NCI-H226 (cell line): ENCODE data around the gene KLHDC8B.

Experiments
- DNase-seq: peaks from one replicate; pipeline ENCODE4 v3.0.0-alpha.2; 2015

KLHDC8B gene

GRCh38 chr3:49161197-49161596, 10.2 kb upstream of the KLHDC8B start:
- DNase-seq = no peak

DNA sequence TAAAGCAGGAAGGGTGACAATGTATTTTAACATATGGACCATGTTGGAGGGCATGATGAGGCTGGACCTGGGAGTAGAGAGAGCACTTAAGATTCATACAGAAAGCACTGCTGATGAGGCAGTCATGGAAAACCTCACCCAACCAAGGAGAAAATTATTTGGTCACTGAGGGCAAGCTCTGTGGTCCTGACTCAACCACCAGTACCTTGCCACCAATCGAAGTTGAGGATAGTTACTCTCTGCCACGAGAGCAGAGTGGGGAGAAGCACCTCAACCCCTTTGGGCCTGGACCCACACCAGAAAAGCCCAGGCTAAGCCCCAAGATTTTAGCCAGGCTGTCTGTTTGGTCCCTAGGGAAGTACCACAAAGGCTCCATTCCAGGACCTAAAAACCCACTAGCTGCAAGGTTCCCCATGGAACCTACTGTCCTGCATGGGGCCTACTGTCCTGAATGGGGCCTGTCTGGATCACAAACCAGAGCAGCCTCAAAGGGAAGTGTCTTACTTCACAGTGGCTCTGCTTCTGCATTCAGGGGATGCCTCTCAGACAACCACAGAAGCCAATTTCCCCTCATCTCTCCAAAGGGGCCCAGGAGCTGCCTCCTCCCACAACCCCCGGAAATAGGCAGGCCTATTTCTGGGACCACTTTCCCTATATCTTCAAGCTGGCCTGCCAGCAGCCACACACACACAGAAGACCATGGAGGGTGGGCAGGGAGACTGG, 9.4 kb upstream of the KLHDC8B start:
- DNase-seq = no peak

DNA sequence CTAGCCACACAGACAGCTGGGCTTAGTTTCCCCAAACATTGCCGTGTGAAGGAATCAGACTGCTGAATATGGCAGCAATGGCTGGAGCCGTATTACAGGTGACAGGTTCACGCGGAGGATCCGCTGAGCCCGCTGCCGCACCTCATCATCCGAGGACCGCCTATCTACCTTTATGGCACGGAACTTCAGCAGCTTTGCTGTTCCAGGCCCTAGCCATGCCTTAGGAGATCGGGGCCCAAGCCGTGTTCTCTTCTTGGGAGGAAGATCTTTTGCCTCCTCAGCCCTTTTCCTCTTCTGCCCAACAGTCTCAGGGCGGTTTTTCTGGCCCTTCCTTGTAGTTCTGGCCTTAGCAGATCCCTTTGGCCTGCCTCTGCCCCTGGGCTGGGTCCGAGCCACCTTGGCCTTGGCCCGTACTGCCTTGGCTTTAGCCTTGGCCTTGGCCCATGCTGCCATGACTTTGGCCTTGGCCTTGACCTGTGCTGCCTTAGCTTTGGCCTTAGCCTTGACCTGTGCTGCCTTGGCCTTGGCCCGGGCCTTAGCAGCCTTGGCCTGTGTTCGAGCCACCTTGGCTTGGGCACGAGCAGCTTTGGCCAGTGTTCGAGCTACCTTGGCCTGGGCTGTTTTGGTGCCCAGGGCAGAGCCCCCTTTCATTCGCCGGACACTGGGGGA, 8.5 kb upstream of the KLHDC8B start:
- no peak for DNase-seq

GRCh38 chr3:49163609-49164008, 7.8 kb upstream of the KLHDC8B start:
- no peak for DNase-seq

DNA sequence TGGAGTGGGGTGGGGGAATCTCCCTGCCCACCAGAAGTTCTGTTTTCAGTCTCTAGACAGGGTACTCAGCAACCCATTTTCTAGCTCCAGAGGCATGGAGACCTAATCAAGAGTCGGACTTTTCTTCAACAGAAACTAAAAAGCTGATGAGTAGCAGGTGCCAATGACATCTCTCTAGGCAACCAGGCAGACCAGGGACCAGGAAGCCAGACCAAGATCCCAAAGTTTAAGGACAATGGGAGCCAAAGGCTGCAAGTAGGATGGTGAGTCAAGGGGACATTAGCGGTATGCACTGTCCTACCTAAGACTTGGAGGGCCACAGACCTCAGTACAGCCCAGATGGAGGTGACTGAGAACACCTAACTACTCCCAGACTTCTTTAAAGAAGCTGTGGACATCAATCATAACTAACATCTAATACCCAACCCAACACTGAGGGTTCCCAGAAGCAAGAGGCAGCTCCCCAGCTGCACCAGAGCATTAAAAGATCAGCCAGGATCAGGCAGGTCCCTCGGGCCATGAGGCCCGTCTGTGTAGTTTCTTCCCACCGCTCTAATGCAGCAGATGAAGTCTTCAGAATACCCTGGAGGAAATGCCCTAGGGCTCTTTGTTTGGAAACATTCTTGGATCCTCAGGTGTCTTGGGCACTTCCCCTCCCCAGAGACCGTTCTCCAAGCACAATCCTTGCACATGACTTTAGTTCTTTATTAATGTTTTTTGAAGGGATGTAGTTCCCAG, 6.2 kb upstream of the KLHDC8B start:
- DNase-seq = no peak

- peak; percentile 48 for DNase-seq
Observed at GRCh38 chr3:49165771-49166751, 5.3 kb upstream of the KLHDC8B start, which contains the start of gene CCDC71. CCDC71 (minus strand) TSS chr3:49166331; CDS start chr3:49164208, 2,123 bp downstream.

DNA sequence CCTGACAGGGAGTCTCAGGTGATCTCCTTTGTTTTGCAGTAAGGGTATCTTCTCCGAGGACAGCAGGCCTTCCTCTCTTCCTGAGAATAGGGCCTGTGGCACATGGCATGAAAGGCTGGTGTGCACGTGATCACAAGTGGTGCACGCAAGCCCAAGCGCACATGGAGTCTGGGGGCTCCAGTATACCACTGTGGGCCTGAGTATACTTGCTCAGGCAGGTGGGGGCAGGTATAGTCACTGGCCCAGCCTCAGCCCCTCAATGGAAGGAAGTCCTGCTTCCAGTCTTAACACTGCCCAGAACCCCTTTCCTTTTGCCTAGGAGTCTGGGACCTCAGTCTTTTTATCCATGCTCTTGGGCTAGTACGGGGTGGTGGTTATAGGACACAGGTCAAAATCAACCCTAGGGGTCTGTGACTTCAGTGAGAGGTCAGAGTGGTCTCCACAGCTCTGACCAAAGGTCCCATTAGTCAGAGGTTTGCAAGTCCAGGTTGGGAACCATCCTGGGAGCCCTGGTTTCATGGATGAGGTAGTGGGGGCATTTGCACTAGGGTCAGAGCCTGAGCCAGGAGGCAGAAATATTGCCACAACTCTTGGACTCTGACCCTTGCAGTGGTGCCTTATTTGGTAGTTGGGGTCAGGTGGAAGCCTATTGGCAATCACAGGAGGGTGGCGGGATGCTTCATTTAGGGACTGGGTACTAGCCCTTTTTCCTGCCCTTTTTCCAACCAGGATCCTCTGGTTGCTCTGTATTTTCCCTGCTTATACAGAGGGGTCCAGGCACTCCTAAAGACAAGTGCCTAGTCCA, 4.4 kb upstream of the KLHDC8B start:
- no peak for DNase-seq

DNA sequence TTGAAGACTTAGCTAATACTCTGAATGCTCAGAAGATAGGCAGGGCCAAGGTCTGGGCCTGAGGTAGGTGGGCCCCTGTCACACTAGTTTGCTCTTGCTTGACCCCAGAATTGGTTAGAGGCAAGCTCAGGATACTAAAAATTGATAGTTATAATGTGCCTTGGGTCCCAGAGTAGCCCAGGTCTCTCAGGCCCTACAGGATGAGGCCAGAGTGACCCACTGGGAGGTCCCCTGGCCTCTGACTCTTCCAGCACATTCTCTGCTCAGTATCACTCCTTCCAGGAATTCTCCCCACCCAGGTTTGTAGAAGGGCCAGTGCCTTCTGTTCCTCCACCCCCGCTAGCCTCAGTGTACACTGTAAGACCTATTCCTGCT, 667 bp upstream of the KLHDC8B start:
- no peak for DNase-seq

DNA sequence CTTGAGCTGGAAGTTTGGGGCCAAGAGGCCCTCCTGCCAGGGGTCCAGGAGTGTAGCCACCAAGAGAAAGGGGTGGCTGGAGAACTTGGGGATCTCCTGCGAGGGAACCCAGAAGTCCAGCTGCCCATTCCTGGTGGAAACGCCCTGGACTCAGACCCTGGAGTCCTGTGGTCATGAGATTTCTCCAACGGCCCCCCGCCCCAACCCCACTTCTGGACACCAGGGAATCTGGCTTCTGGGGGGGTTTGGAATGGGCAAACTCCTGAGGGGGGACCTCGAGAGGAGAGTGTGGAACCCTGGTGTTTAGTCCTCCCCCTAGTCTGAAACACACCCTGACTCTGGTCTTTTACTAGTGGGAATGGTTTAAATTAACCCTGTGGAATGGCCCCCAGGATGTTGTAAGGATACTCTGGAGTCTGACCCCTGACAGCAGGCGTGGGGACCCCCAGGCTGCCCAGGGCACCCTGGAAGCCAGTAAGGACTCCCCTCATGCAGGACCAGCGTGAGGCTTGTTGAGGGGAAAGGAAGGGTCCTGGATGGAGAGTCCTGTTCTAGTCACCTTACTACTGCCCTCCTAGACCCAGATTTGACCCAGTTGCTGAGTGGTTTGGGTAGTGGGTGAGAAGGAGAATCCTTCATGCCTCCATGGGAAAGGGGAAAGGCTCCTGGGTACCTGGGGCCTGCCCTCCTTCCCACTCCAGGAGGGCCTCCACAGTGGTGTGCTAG, 540 bp downstream of the KLHDC8B start:
- DNase-seq = no peak

DNA sequence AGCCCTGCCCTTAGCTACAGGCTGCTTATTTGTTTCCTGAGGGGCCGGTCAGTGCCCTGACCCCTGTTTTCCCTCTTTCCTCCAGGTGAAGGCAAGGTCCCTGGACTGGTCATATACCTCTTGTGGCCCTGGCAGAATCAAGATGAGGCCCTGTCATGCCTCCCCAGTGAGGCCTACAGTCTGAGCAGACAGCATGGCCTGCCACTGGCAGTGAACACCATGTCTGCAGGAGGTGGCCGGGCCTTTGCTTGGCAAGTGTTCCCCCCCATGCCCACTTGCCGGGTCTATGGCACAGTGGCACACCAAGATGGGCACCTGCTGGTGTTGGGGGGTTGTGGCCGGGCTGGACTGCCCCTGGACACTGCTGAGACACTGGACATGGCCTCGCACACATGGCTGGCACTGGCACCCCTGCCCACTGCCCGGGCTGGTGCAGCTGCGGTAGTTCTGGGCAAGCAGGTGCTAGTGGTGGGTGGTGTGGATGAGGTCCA, 1.2 kb downstream of the KLHDC8B start:
- DNase-seq = no peak

GRCh38 chr3:49173116-49173791, 1.9 kb downstream of the KLHDC8B start:
- DNase-seq = no peak

- DNase-seq = no peak
Observed at GRCh38 chr3:49173792-49174170, 2.4 kb downstream of the KLHDC8B start.

- no peak for DNase-seq
Observed at GRCh38 chr3:49174397-49174985, 3.1 kb downstream of the KLHDC8B start.

- DNase-seq = no peak
Observed at GRCh38 chr3:49175530-49175929, 4.1 kb downstream of the KLHDC8B start.

- no peak for DNase-seq
Observed at GRCh38 chr3:49177073-49177472, 5.7 kb downstream of the KLHDC8B start.

- no peak for DNase-seq
Observed at GRCh38 chr3:49180116-49180515, 8.7 kb downstream of the KLHDC8B start.

- no peak for DNase-seq
Observed at GRCh38 chr3:49181351-49181750, 10.0 kb downstream of the KLHDC8B start.

GRCh38 chr3:49182682-49183081, 11.3 kb downstream of the KLHDC8B start:
- DNase-seq = no peak

DNA sequence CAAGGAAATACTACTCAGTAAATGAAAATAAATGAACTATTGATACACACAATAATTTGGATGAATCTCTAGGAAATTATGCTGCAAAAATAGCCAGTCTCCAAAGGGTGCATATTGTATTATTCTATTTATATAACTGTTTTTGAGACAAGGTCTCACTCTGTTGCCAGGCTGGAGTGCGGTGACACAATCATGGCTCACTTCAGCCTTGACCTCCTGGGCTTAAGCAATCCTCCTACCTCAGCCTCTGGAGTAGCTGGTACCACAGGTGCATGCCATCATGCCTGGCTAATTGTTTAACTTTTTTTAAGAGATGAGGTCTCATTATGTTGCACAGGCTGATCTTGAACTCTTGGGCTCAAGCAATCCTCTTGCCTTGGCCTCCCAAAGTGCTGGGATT, 12.5 kb downstream of the KLHDC8B start:
- no peak for DNase-seq

- DNase-seq = no peak
Observed at GRCh38 chr3:49191741-49192140, 20.3 kb downstream of the KLHDC8B start.
